Measurements from ENCODE around the gene C1orf226.

- no peak for TF ChIP-seq MAX (IDR thresholded peaks at IDR 0.05; ENCODE audit: low read depth, low read length)
- no peak for TF ChIP-seq CTCF (IDR thresholded peaks at IDR 0.05; ENCODE audit: low read depth, low read length)
- no peak for TF ChIP-seq MYC (IDR thresholded peaks at IDR 0.05; ENCODE audit: low read depth, low read length)
Measured at GRCh38 chr1:162358928-162359327, 22.6 kb upstream of the C1orf226 start.
